ENCODE measurements around the gene SIAH1.
"Not testable (repeated sequence)": the region's sequence is repeated elsewhere in the genome, so short reads cannot be mapped to it uniquely, and the experiment has no call there.

SIAH1 gene

DNA sequence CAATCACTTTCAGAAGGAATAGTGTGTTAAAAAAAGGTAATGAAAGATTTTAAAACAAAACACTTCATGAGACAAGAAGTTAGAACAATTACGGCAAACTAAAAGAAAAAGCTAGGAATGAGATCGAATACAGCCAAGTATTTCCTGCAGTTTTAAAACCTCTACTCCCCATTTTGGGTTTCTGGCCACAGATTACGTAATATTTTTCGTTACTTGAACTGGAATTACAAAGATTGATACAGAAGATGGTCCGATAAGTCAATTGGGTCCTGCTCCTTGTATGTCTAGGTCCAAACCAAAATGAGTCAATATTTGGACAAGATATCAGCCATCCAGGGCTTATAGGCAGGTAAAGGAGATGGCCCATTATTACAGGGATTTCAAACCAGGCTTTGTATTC is 52.2 kb downstream of the SIAH1 start:
- no peak for DNase-seq (ENCODE audit: low spot score)

DNA sequence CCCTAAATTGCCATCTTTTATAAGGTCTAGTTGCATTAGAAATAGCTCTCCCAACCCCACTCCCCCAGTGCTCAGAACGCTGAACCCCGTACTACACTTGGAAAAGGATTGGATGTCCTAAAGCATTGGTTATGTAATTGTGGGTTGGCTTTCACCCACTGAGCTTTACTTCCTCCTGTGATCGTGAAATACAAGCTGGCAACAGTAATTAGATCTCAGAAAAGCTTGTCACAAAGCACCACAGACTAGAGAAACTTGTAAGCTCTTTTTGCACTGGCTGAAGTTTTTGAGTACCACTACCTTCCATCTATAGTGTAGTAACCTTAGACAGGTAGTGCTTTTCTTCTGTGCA is 54.4 kb downstream of the SIAH1 start:
- DNase-seq (ENCODE audit: low spot score), result no peak

DNA sequence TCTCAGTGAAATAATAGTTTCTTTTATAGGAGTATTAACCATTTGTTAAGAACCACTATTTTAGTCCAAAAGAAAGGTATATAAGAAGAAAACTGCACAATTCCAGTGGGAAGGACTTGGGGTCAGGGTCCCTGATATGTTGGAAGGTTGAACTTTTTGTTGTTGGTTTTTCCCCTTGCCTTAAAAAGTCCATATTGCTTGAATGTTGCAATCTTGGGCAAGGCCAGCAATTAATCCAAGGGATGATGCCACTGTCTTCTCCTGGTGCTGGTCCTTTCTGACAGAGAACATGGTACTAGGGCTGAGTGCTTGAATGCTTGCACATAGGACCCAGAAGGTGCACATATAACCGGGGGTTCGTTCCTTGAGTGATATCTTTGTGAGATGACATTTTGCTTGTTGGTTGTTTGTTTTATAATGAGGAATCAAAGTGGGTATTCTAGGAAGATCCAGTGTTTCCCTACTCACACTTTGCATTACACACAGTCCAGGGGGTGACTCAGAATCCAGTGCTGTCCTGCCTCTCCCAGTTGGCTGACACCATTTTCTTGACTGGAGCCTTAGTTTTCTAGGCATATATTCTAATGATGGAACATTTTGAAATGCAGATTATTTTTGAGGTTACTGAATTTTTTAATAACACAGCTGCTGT is 54.9 kb downstream of the SIAH1 start:
- DNase-seq (ENCODE audit: low spot score), result no peak

DNA sequence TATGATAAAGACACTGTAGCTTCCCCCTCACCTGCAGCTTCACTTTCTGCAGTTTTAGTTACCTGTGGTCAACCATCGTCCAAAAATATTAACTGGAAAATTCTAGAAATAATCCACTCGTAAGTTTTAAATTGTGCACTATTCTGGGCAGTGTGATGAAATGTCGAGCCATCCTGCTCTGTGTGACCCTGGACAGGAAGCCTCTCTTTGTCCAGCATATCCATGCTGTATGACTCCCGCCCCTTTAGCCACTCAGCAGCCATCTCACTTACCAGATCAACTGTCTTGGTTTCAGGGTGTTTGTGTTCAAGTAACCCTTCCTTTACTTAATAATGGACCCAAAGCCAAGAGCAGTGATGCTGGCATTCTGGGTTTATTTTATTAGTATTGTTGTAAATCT is 56.1 kb downstream of the SIAH1 start:
- no peak for DNase-seq (ENCODE audit: low spot score)

DNA sequence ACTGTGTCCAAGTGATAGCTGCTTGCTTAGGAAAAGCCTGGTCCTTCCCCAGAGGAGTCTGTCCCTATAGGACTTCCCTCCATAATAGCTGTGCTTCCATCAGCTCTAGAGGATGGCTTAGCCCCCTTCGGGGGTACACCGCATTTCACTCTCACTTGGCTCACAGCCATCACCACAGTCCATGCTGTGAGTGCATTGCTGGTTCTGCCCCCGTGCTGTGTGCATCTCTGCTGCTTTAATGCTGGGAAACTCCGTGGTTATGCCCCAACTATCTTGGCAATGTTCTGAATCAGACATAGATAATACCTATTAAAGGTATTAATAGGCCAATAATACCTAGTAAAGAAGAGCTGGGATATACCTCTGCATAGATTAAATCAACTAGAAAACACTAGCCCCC is 58.3 kb downstream of the SIAH1 start:
- DNase-seq (ENCODE audit: low spot score), result no peak

DNA sequence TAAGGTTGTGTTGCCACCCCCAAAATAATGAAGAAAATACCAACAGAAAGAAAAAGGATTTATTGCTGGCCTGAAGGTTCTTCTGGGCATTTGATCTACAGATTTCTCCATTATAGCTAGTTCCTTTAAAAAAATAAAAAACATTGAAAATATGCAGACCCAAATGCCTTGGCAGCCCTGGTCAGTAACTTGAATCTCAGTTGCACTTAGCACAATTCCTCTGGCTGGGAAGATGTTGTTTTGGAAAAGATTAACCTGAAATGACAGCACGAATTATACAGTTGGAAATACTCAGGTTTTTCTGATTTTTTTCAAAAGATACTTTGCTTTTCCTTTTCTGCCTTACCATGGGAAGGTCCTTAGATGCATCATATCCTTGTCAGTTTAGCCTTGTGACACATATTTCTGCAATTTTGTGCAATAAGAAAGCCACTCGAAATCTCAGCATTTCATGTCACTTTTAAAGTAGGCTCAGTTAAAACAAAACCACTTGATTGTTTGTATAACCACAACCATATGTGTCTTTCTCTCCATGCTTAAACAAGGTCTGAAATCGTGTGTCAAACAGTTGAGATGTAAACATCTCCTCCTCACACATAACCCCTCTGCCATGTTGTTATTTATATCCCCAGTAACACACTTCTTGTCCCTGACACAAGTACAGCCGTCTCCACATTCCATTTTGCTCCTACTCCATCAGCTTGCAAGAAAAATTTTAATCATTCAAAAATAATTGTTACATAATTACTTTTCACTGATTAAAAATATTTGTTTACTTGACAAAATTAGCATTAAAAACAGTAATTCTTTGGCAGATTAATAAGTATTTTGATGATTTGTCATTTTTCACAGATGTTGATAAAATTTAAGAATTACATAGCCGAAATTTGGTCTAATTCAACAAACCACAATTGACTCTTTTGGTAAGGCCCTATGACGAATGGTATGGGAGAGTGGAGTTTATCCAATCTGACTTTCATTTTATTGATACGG is 61.1 kb downstream of the SIAH1 start:
- no peak for DNase-seq (ENCODE audit: low spot score)

DNA sequence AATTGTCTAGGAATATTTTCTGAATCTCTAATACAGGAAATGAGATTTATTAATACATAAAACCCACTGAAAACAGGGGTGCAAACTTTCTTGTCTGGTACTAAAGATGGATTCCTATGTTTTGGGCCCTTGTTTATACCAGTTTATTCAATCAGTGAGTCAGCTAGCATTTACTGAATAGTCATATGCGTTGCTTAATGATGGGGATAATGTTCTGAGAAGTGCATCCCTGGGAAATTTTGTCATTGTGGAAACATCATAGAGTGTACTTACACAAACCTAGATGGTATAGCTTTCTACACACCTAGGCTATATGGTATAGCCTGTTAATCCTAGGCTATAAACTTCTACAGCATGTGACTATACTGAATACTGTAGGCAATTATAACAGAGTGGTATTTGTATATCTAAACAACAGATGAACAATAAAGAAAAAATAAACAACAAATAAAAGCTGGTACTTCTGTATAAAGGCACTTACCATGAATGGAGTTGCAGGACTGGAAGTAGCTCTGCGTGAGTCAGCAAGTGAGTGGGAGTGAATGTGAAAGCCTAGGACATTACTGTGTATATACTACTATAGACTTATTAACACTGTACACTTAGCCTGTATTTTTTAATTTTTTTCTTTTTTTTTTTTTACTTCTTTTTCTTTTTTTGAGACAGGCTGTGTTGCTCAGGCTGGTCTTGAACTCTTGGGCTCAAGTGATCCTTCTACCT is 63.7 kb downstream of the SIAH1 start:
- DNase-seq (ENCODE audit: low spot score), result no peak

DNA sequence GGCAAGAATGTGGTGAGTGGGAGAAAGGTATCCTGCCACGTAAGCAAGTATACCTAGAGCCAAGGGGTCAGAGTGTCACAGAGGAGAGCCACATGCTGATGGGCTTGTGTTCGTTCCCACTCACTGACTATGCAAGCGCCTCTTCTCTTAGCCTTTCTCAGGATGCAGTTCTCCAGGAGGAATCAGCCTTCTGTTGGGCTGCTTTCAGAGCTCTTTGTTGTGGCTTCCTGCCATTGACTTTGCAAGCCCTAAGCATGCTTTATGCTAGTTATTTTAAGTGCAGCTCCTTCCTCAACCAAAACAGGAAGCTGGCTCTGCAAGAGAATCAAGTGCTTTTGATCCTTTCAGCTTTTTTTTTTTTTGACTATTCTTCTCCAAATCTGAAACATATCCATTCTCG is 66.6 kb downstream of the SIAH1 start:
- DNase-seq (ENCODE audit: low spot score), result no peak

DNA sequence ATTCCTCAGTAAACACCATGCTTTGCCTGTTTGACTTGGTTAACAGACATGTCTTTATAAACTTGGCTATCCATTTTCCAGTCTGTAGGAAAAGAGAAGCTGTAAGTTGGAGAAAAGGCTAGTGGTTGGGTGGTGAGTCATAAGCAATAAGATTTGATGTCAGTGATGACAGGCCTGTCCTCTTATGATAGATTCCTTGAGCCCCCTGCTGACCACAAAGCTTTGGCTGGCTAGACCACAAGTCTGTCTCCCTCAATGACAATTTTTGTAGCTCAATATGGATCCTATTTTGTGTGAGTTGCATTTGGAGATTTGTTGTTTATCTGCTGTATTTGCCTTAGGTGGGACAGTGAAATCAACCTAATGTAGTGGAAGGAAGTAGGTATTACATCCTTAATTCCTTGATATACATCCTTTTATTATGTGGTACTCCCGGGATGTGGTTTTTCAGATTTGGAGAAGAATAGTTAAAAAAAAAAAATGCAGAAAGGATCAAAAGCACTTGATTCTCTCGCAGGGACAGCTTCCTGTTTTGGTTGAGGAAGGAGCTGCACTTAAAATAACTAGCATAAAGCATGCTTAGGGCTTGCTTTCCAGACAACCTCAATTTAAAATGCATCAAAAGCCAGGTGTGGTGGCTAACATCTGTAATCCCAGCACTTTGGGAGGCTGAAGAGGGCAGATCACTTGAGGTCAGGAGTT is 67.4 kb downstream of the SIAH1 start:
- no peak for DNase-seq (ENCODE audit: low spot score)

DNA sequence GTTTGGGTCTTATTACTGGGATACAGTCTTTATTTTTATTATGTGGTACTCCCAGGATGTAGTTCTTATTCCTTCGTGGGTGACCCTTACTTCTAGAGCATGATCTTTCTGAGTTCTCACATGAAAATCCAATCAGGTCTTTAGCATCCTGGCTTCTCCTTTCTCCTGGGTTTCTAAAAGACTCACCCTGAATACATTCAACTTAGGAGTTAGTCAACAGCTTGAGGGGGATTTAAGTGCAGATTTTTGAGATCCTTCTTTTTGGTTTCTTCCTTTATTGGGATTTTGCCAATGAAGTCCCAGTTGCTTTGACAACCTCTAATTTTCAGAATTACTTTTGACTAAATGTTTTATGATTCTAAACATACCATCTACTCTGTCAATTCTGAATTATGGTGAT is 68.2 kb downstream of the SIAH1 start:
- DNase-seq (ENCODE audit: low spot score), result no peak

DNA sequence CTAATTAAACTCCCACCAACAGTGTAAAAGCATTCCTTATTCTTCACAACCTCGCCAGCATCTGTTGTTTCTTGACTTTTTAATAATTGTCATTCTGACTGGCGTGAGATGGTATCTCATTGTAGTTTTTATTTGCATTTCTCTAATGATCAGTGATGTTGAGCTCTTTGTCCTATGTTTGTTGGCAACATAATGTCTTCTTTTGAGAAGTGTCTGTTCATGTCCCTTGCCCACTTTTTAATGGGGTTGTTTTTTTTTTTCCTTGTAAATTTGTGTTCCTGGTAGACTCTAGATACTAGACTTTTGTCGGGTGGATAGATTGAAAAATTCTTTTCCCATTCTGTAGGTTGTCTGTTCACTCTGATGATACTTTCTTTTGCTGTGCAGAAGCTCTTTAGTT is 71.3 kb downstream of the SIAH1 start:
- DNase-seq (ENCODE audit: low spot score), result not testable (repeated sequence)

DNA sequence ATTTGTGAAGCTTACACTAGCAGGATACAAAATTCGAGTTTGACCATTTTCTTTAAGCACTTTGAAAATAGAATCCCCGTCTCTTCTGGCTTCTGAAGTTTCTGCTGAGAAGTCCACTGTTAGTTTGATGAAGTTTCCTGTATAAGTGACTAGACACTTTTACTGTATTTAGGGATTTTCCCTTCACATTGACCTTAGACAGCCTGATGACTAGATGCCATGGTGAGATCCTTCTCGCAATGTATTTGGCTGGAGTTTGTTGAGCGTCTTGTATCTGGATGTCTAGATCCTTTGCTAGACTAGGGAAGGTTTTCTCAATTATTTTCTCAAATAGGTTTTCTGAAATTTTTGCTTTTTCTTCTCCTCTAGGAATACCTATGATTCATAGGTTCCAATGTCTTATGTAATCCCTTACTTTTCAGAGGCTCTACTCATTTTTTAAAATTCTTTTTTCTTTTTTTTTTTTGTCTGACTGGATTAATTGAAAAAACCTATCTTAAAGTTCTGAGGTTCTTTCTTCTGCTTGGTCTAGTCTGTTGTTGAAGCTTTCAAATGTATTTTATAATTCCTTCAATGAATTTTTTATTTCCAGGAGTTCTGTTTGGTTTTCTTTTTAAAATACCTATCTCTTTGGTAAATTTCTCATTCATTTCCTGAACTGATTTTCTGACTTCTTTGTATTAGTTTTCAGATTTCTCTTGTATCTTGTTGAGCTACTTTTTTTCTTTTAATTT is 74.1 kb downstream of the SIAH1 start:
- DNase-seq (ENCODE audit: low spot score), result no peak

Data from ecto neural progenitor cell (in vitro differentiated cells).